Gastrocnemius medialis (tissue), 4 donors: ENCODE results near the gene SQSTM1. TPM values are rescaled to one million over a fixed set of nuclear protein-coding genes. Genes with fewer than 3 reads are reported as not detected.

Experiments used
- ATAC-seq, 2 donors: fragments of 150-250 bp; one replicate each; pipeline ENCODE4 v1.9.1; 2016
- DNase-seq, 2 donors: peaks; one replicate each; pipeline ENCODE4 v3.0.0-alpha.2; 2019
- H3K27ac ChIP-seq, 4 donors: fragments of 200-600 bp; sonication (generic); 1 replicate in 1 of 4; 2 replicates in 3 of 4; pipeline ENCODE4 v1.5.1; 2016 to 2018; ENCODE audit warnings: mild to moderate bottlenecking in 2 of 4, moderate library complexity in 1 of 4
- H3K27me3 ChIP-seq, 3 donors: fragments of 200-600 bp; sonication (generic) in 2 of 3; 1 replicate in 1 of 3; 2 replicates in 2 of 3; pipeline versions ENCODE4 v1.5.1 to v1.6.0; 2016 to 2019; ENCODE audit warnings: mild to moderate bottlenecking in 1 of 3, moderate library complexity in 1 of 3
- H3K36me3 ChIP-seq, 2 donors: fragments of 200-600 bp; sonication (generic) in 1 of 2; one replicate each; pipeline ENCODE4 v1.5.1; 2017 to 2018
- H3K4me1 ChIP-seq, 2 donors: fragments of 200-600 bp; sonication (generic) in 1 of 2; one replicate each; pipeline ENCODE4 v1.5.1; 2016 to 2017; ENCODE audit warnings: mild to moderate bottlenecking in 2 of 2
- H3K4me3 ChIP-seq, 4 donors: fragments of 200-600 bp; sonication (generic) in 3 of 4; 1 replicate in 1 of 4; 2 replicates in 3 of 4; pipeline ENCODE4 v1.5.1; 2016 to 2019; ENCODE audit warnings: mild to moderate bottlenecking in 2 of 4
- H3K9me3 ChIP-seq, 3 donors: fragments of 200-600 bp; sonication (generic) in 2 of 3; 1 replicate in 1 of 3; 2 replicates in 2 of 3; pipeline ENCODE4 v1.5.1; 2016 to 2019
- POLR2A ChIP-seq, 2 donors: fragments of 450-650 bp; IDR thresholded peaks; one replicate each; pipeline ENCODE4 v1.6.1; 2017; ENCODE audit warnings: antibody characterized with exemption in 2 of 2, mild to moderate bottlenecking in 2 of 2, moderate library complexity in 2 of 2
- in situ Hi-C, 4 donors: fragments of 200-750 bp; cut with MboI; loops; one replicate each; pipeline versions ENCODE4 v1.15.0 to v1.8.0; 2017; ENCODE audit warnings: low sequenced_read_pairs in 4 of 4
- intact Hi-C: fragments of 100-400 bp; cut with DNase I; formaldehyde crosslinking; loops from one replicate; pipeline ENCODE4 v1.15.1; 2023; ENCODE audit warnings: low total_unique reads
- total RNA-seq, 4 donors: library from RNA; depleted of rRNA; stranded (reverse); fragments of >200 nt; gene quantifications; one replicate each; pipeline versions ENCODE4 v1.1.0 to v1.2.3, GENCODE V29; 2016
- TF ChIP-seq, protein P1 (sequence below), 5 experiments: fragments of 450-650 bp in 3 of 5; fragments of 200-600 bp in 2 of 5; sonication (generic) in 2 of 5; IDR thresholded peaks in 4 of 5; conservative IDR thresholded peaks in 1 of 5; 1 replicate in 4 of 5; 2 replicates in 1 of 5; pipeline ENCODE4 v1.5.1; 2016 to 2019; ENCODE audit warnings: antibody characterized with exemption in 5 of 5, mild to moderate bottlenecking in 3 of 5, moderate library complexity in 3 of 5

Gene SQSTM1
- total RNA-seq, 4 donors from 2014 or later, result 1,080 to 1,340 (median 1,178) TPM

DNA sequence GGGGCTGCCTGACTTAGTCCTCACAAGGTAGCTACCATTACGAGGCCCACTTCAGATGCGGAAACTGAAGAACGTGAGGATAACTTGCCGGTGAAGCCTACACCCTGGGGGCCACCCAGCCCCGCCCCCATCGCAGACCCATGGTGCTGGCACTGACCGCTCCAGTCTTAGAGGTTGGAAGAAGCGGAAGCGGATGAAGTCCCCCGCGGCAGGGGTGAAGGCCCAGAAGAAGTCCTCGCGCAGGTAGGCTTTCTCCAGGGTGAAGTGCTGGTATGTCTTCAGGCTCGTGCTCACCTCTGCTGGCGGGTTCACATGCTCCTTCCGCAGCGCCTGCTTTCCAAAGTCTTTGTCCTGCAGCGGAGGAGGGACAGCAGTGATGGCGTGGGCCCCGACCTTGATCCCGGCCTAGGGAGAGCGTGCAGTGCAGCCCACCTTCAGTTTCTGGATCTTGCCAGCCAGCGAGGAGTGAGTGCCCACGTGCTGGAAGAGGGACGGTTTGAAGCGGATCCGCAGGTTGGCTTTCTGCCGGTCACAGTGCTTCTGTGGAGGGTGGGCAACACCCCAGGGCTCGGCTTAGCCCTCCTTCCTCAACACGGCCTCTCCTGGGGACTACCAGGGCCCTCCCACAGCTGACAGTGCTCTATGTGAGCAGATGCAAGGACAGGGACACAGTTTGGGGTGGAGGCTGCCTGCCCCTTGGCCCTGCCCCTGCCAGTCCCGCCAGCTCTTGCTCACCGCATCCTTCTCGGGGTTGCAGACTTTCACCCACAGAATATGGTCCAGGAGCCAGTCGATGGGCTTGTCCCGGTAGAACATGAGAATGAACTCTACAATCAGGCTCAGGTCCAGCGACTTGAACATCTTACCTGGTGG, 21.7 kb upstream of the SQSTM1 start:
- H3K9me3 ChIP-seq, result no peaks in the 10 kb centered on the region
- ATAC-seq (no peak), DNase-seq (no peak)
- intact Hi-C loops, result loop anchor here (5.0 kb wide), 2 partner anchors 67 to 132 kb away; partner anchors contain the start of gene MAML1
- no peak overlapping the region for H3K4me3 ChIP-seq
- in situ Hi-C loops, result no loop called here
- H3K27ac ChIP-seq, result no peak overlapping the region
- TF ChIP-seq POLR2A (IDR thresholded peaks at IDR 0.05), result no peak
- TF ChIP-seq, protein P1, sequence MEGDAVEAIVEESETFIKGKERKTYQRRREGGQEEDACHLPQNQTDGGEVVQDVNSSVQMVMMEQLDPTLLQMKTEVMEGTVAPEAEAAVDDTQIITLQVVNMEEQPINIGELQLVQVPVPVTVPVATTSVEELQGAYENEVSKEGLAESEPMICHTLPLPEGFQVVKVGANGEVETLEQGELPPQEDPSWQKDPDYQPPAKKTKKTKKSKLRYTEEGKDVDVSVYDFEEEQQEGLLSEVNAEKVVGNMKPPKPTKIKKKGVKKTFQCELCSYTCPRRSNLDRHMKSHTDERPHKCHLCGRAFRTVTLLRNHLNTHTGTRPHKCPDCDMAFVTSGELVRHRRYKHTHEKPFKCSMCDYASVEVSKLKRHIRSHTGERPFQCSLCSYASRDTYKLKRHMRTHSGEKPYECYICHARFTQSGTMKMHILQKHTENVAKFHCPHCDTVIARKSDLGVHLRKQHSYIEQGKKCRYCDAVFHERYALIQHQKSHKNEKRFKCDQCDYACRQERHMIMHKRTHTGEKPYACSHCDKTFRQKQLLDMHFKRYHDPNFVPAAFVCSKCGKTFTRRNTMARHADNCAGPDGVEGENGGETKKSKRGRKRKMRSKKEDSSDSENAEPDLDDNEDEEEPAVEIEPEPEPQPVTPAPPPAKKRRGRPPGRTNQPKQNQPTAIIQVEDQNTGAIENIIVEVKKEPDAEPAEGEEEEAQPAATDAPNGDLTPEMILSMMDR (IDR thresholded peaks at IDR 0.05 in 4 of 5, conservative IDR thresholded peaks at IDR 0.05 in 1 of 5), result no peak
- peaks cover 0 to 35% of the 10 kb centered on the region in 2 donors for H3K36me3 ChIP-seq
- no peaks in the 10 kb centered on the region for H3K27me3 ChIP-seq
- peaks cover 26 to 31% of the 10 kb centered on the region in 2 donors for H3K4me1 ChIP-seq

DNA sequence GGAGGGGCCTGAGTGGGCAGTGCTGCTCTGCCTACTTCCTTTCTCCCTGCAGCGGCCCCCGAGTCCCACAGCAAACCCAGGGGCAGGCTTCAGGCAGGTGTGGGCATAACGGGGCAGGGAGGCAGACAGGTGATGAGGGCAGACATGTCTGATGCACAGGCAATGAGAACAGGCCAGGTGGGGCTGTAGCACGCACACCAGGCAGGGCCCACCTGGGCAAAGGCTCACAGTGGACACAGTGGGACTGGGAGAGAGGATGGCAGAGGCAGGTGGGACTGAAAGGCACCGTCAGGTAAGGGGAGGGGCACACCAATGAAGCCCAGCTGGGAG, 21.1 kb upstream of the SQSTM1 start:
- H3K27me3 ChIP-seq, result no peaks in the 10 kb centered on the region
- in situ Hi-C loops (no loop called here), intact Hi-C loops (loop anchor here (5.0 kb wide), 2 partner anchors 67 to 132 kb away; partner anchors contain the start of gene MAML1)
- no peaks in the 10 kb centered on the region for H3K9me3 ChIP-seq
- H3K4me1 ChIP-seq, result peaks cover 24 to 30% of the 10 kb centered on the region in 2 donors
- no peak overlapping the region for H3K4me3 ChIP-seq
- H3K36me3 ChIP-seq, result peaks cover 0 to 35% of the 10 kb centered on the region in 2 donors
- no peak for TF ChIP-seq POLR2A (IDR thresholded peaks at IDR 0.05)
- TF ChIP-seq, protein P1 (IDR thresholded peaks at IDR 0.05 in 4 of 5, conservative IDR thresholded peaks at IDR 0.05 in 1 of 5), result no peak
- H3K27ac ChIP-seq, result no peak overlapping the region
- DNase-seq, result no peak
- no peak for ATAC-seq

DNA sequence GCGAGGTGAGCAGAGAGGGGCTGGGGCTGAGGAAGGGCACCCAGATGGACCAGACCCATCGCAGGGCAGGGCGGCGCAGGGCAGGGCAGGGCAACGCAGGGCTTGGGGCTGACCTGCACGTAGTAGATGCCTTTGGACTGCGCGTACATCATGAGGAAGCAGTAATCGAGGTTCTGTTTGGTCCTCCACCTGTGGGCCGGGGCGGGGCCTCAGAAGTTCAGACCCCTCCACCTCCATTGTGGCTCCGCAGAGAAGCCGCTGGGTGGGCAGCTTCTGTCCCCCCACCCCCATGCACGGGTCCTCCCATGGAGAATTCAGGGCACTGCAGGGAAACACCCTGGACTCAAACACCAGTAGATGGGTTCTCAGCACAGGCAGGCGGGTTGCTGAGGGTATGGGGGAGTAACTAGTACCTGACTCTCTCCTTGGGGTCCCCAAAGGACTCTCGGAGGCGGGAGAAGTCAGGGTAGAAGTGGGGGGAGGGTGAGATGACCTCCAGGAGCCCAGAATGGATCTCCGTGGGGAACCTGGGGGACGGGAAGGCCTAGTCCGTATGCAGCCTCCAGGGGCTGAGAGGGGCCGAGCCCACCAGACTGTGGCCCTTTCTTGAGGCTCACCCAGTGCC, 20.5 kb upstream of the SQSTM1 start:
- Histone ChIP-seq H3K9me3 (no peaks in the 10 kb centered on the region), H3K4me3 (no peak overlapping the region), H3K27ac (no peak overlapping the region), H3K36me3 (peaks cover 0 to 35% of the 10 kb centered on the region in 2 donors), H3K27me3 (no peaks in the 10 kb centered on the region), H3K4me1 (peaks cover 22 to 32% of the 10 kb centered on the region in 2 donors)
- ATAC-seq (no peak), DNase-seq (no peak)
- TF ChIP-seq, protein P1 (IDR thresholded peaks at IDR 0.05 in 4 of 5, conservative IDR thresholded peaks at IDR 0.05 in 1 of 5), result no peak
- TF ChIP-seq POLR2A (IDR thresholded peaks at IDR 0.05), result no peak
- intact Hi-C loops, result loop anchor here (10.0 kb wide), 1 partner anchor 235 kb away; no protein-coding TSS in a partner anchor
- in situ Hi-C loops, result loop anchor here in 1 of 4 donors (10.0 kb wide), 1 partner anchor 105 kb away; the partner anchor contains the start of gene TBC1D9B

DNA sequence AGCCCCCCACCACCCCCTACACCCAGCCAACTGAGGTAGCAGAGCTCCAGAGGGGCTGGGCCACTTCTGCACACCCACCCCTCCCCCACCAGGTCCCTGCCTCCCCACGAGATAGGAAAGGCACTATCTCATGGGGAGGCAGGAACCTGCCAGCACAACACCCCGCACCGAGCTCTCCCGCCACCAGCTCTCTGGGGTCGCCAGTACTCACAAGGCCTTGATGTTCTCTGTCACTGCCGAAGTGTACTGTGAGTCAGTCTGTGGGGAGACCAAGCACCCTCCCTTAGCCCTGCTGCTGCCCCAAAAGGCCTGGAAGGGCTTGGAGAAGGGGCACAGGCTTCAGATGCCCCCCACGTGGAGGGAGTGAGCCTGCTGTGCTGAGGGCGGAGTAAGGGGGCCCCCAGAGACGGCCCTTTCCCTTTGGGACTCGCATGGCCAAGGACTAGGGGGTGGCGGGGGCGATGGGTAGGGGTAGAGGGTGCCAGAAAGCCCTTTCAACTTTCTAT, 20.0 kb upstream of the SQSTM1 start:
- Histone ChIP-seq H3K27me3 (no peaks in the 10 kb centered on the region), H3K36me3 (peaks cover 0 to 35% of the 10 kb centered on the region in 2 donors), H3K4me1 (peaks cover 20 to 30% of the 10 kb centered on the region in 2 donors), H3K27ac (no peak overlapping the region), H3K9me3 (no peaks in the 10 kb centered on the region), H3K4me3 (no peak overlapping the region)
- intact Hi-C loops, result loop anchor here (1.0 to 10.0 kb wide), 2 partner anchors 58 to 236 kb away; partner anchors contain the start of gene MRNIP
- ATAC-seq (no peak), DNase-seq (peak in 1 of 2 donors; percentile 20)
- in situ Hi-C loops, result loop anchor here in 1 of 4 donors (10.0 kb wide), 1 partner anchor 104 kb away; the partner anchor contains the start of gene TBC1D9B
- TF ChIP-seq POLR2A (IDR thresholded peaks at IDR 0.05), result no peak
- TF ChIP-seq, protein P1 (IDR thresholded peaks at IDR 0.05 in 4 of 5, conservative IDR thresholded peaks at IDR 0.05 in 1 of 5), result no peak
